LNCAP (cell line): ENCODE measurements around the gene BIVM.

Experiments used
- TF ChIP-seq, protein P1 (sequence below): fragments of 450-650 bp; IDR thresholded peaks from 2 replicates; pipeline ENCODE4 v1.5.1; 2017; ENCODE audit warnings: mild to moderate bottlenecking

BIVM gene

DNA sequence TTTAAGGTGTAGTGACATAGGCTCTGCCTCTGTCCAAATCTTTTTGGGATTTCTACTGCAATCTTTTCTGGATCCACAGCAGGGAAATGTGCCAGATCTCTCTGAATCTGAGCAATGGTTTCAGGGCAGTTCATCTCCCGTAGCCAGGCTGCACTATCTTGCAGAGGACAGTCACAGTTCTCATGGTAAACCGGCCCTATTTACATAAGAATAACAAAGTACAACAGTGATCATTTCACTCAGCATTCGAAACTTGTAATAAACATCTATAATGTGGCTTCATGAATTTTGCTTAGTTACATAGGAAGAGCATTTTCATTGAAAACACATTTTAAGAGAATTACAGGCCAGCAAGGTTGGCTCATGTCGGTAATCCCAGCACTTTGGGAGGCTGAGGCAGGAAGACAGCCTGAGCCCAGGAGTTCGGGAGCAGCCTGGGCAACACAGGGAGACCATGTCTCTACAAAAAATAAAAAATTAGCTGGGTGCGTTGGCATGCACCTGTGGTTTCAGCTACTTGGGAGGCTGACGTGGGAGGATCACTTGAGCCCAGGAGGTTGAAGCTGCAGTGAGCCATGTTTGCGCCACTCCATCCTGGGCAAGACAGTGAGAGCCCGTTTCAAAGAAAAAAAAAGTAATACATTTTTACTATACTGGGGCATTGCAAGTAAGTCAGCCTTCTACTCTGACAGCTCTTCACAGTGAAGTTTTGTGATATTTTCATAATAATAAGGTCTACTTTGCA, 5.1 kb upstream of the BIVM start:
- TF ChIP-seq, protein P1, sequence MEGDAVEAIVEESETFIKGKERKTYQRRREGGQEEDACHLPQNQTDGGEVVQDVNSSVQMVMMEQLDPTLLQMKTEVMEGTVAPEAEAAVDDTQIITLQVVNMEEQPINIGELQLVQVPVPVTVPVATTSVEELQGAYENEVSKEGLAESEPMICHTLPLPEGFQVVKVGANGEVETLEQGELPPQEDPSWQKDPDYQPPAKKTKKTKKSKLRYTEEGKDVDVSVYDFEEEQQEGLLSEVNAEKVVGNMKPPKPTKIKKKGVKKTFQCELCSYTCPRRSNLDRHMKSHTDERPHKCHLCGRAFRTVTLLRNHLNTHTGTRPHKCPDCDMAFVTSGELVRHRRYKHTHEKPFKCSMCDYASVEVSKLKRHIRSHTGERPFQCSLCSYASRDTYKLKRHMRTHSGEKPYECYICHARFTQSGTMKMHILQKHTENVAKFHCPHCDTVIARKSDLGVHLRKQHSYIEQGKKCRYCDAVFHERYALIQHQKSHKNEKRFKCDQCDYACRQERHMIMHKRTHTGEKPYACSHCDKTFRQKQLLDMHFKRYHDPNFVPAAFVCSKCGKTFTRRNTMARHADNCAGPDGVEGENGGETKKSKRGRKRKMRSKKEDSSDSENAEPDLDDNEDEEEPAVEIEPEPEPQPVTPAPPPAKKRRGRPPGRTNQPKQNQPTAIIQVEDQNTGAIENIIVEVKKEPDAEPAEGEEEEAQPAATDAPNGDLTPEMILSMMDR: no peak

DNA sequence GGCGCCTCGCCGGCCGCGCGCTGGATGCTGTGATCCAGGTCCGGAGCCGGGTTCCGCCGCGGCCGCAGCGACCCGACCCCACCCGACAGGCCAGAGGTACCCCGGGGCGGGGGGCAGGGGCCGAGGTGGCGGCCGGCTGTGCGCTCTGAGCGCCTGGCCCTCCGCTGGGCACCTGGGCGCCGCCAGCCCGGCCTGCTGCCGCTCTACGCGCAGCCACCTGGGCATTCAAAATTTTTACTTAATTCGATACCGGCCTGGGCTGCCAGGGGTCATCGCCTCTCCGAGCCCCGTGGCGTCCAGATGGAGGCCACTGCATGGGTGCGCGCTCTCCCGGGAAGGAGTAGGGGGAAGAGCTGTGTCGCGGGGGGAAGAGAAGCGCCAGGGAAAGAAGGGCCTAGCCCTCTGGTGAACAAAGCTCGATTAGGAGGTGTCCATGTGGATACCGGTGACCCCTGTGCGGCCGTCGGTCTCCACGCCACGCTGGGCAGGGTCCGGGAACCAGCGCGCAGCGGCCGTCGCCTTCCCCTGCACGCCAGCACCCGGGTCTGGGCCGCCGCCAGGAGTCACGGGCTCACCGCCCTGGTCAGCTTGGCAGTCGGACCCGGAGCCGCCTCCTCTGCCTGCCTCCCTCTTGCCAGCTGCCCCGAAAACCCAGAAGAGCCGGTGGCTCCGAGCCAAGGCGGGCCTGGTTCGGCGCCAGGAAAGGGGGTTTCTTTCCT, 666 bp downstream of the BIVM start:
- TF ChIP-seq, protein P1: no peak

DNA sequence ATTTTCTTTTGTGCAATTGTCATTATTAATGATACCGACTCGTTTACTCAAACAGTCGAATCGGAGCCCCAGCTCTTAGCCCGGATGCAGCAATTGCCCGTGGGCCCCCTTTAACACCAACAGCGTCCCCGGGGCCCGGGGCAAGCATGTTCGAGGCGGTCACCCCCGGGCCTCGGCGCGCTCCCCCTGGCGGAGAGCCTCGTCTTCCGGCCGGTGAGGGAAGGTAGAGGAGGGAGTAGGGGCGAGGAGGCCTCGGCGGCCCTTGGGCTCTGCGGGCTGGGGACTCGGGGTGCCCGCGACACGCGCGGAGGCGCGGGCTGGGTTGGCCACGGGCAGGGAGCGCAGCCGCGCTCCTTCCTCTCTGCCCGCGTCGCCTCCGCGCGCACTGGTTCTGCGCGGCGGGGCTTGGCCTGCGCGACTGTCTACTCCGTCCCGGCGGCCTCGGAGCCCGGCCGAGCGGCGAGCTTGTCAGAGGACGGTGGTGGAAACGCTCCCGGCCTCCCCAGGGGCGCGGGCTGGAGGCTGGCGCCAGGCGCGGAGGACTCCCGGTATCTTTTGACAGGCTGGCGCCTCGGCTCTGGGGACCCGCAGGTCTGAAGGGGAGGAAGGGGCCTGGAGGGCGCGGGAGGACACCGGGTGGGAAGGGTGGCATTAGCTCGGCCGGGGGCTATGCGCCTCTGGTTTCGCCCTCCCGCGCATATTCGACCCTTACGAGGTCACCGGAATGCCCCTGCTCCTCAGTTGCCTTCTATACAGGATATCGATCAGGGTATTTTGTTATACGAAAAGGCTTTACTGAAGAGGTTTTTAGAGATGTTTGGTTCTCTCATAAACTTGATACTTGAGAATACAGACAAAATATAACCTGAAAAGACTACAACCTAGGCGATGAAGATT, 1.5 kb downstream of the BIVM start:
- TF ChIP-seq, protein P1: peak; percentile 66

DNA sequence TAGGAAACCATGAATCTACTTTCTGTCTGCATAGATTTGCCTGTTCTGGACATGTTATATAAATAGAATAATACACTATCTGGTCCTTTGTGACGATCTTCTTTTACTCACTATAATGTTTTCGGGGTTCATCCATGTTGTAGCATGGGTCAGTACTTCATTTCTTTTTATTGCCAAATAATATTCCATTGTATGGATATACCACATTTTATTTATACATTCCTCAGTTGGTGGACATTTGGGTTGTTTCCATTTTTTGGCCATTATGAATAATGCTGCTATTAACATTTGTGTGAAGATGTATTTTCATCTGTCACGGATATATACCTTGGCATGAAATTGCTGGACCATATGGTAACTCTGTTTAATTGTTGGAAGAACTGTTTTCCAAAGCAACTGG, 6.8 kb downstream of the BIVM start:
- TF ChIP-seq, protein P1: no peak

DNA sequence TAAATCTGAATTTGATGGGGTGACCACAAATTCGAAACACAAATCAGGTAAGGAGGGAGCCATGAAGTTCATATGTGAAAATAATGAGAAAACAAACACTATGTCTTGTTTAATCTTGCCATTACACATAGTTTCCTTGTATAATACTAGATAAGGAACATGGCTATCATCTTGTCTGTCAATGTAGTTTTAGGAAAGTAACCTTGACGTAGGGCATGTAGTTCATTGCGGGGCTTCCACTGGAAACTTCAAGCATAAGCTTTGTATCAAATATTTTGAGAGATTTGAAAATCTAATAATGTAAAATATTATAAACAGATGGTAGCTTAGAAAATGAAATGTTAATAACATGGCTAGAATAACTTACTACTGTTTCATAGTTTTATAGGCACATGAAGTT, 8.8 kb downstream of the BIVM start:
- TF ChIP-seq, protein P1: no peak

DNA sequence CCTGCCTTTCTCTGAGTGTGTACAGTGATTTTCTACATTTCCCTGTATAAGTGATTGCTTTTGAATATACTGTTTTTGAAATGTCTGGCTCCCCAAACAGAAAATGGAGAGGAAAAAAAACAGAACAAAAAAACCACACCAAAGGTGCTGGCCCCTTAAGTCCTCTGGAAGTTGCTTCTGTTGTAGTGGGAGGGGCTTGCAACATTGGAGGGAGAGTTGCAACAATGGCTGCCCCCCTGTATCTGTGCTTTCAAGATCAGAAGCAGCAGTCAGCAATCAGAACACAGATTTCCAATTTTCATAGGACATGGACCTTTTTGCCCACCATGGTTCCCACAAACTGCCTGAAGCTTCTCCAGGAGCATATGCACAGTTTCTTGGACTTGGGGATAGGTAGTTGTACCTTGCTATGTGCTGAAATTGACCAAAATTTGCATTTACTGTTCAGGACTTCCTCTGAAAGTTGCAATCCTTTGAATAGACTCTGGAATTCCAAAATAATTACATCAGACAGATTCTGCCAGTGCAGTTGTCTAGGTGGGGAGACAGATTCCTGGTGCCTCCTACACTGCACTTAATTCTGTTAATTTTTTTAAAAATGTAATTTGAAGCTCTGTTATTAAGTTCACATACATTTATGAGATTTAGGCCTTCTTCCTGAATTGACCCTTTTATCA, 13.8 kb downstream of the BIVM start:
- TF ChIP-seq, protein P1: no peak
